ENCODE data around the gene DDX56. TPM values are rescaled to one million over a fixed set of nuclear protein-coding genes. Genes with fewer than 3 reads are reported as not detected.

The DDX56 gene
- total and polyA plus RNA-seq, 2 of the 13 experiments (the other 11 are each of a cell fraction or from before 2014, with no cell fraction given) = 82.6 to 120 TPM

DNA sequence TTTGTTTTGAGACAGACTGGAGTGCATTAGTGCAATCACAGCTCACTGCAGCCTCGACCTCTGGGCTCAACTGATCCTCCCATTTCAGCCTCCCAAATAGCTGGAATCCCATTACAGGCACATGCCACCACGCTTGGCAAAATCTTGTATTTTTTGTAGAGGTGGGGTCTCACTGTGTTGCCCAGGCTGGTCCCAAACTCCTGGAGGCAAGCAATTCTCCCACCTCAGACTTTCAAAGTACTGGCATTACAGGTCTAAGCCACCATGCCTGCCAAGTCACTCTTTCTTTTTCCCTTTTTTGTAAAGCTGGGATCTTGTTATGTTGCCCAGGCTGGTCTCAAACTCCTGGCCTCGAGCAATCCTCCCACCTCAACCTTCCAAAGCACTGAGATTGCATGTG, 24.3 kb downstream of the DDX56 start:
- intact Hi-C loops (cut with micrococcal nuclease; ENCODE audit: unreplicated experiment) = no loop called here
- BruUV-seq (replicated peaks) = no TSS peak

DNA sequence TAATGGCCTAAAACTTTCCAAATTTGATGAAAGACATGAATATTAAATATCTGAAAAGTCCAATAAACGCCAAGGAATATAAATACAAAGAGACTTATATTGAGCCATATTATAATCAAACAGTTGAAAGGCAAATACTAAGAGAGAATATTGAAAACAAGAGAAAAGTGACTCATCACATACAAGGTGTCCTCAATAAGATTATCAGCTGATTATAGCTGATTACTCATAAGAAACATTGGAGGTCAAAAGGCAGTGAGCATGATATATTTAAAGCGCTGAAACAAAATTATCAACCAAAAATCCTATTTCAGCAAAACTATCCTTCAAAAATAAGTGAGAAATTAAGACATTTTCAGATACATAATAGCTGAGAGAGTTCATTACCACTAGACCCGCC, 24.8 kb downstream of the DDX56 start:
- intact Hi-C loops (cut with micrococcal nuclease; ENCODE audit: unreplicated experiment) = no loop called here
- Histone ChIP-seq H3K4me2 (ENCODE audit: low read depth, low read length) (no peak overlapping the region), H2AFZ (ENCODE audit: low read length) (no peak overlapping the region), H3K9ac (ENCODE audit: insufficient read depth, low read depth, low read length) (no peak overlapping the region), H3K4me1 (ENCODE audit: insufficient read depth, low read length) (peaks cover 29% of the 10 kb centered on the region), H3K36me3 (replicated peaks in 1 of 2; ENCODE audit: control insufficient read depth in 1 of 2, insufficient read depth in 2 of 2, low read length in 2 of 2) (no peaks in the 10 kb centered on the region), H4K20me1 (ENCODE audit: insufficient read depth, low read length) (no peaks in the 10 kb centered on the region), H3K27me3 (ENCODE audit: control insufficient read depth in 1 of 2, insufficient read depth in 2 of 2, low read length in 2 of 2) (no peaks in the 10 kb centered on the region), H3K79me2 (ENCODE audit: insufficient read depth, low read length) (no peaks in the 10 kb centered on the region), H3K27ac (ENCODE audit: extremely low read length, insufficient read depth, low read length) (no peak overlapping the region), H3K4me3 (replicated peaks in 1 of 3; ENCODE audit: insufficient read depth in 1 of 3, low read depth in 2 of 3, low read length in 3 of 3) (no peak overlapping the region), H3K9me3 (ENCODE audit: low read length) (no peaks in the 10 kb centered on the region)
- no peak for ATAC-seq
- CTCF ChIA-PET (ENCODE audit: low intra/inter-chr PET ratio, low total read pairs) = no interaction called here
- POLR2A ChIA-PET = interaction anchor here (0.9 to 1.4 kb wide), 3 partner anchors 14 to 299 kb away, joined by 3 read pairs; partner anchors contain the start of genes H2AZ2 and TMED4
- DNase-seq (ENCODE audit: low spot score) = no peak
- no TSS peak for BruUV-seq (replicated peaks)
- 52% methylated on average over 3 of the region's 3 CpGs for WGBS (ENCODE audit: low lambda C conversion rate)
- no peak for FAIRE-seq
- TF ChIP-seq ZNF709 (CRISPR knock-in tag; IDR thresholded peaks at IDR 0.05) (no peak), ZNF569 (CRISPR knock-in tag; IDR thresholded peaks at IDR 0.05; ENCODE audit: borderline replicate concordance) (no peak), ZNF777 (CRISPR knock-in tag; IDR thresholded peaks at IDR 0.05) (no peak), GABPA (IDR thresholded peaks at IDR 0.05; ENCODE audit: low read depth, low read length) (no peak), GABPA (CRISPR knock-in tag; IDR thresholded peaks at IDR 0.05; ENCODE audit: low read depth) (no peak), ZNF816 (CRISPR knock-in tag; IDR thresholded peaks at IDR 0.05; ENCODE audit: borderline replicate concordance) (no peak), NR2F2 (IDR thresholded peaks at IDR 0.05; ENCODE audit: borderline replicate concordance, low read depth) (no peak), HES4 (CRISPR knock-in tag; IDR thresholded peaks at IDR 0.05; ENCODE audit: borderline replicate concordance) (no peak), ZNF660 (CRISPR knock-in tag; IDR thresholded peaks at IDR 0.05; ENCODE audit: borderline replicate concordance, low read depth) (no peak), ATF7 (IDR thresholded peaks at IDR 0.05) (no peak), ATF7 (CRISPR knock-in tag; IDR thresholded peaks at IDR 0.05) (no peak)
- TF ChIP-seq, protein P1, sequence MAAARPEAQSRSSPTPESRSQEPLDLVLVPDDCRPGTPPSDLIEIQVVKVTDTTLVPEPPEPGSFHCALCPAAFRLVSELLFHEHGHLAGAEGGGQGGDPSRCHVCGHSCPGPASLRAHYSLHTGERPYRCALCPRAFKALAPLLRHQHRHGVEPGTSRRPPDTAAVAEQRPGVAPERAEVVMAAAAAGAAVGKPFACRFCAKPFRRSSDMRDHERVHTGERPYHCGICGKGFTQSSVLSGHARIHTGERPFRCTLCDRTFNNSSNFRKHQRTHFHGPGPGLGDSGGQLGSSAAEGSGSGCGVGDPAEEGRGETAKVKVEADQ (CRISPR knock-in tag; IDR thresholded peaks at IDR 0.05; ENCODE audit: borderline replicate concordance) = no peak
- TF ChIP-seq, protein P2, sequence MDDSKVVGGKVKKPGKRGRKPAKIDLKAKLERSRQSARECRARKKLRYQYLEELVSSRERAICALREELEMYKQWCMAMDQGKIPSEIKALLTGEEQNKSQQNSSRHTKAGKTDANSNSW (CRISPR knock-in tag; IDR thresholded peaks at IDR 0.05; ENCODE audit: borderline replicate concordance) = no peak
- in situ Hi-C loops (cut with HindIII; ENCODE audit: extremely low pct_ligation_motif_present, low pct_unique_long_range_greater_than_20kb) = no loop called here

More for the DNA sequence above, 24.3 kb downstream of the DDX56 start:
- Histone ChIP-seq H3K9me3 (ENCODE audit: low read length) (no peaks in the 10 kb centered on the region), H3K79me2 (ENCODE audit: insufficient read depth, low read length) (no peaks in the 10 kb centered on the region), H3K4me2 (ENCODE audit: low read depth, low read length) (no peak overlapping the region), H3K4me1 (ENCODE audit: insufficient read depth, low read length) (peaks cover 24% of the 10 kb centered on the region), H3K9ac (ENCODE audit: insufficient read depth, low read depth, low read length) (no peak overlapping the region), H2AFZ (ENCODE audit: low read length) (no peak overlapping the region), H3K4me3 (replicated peaks in 1 of 3; ENCODE audit: insufficient read depth in 1 of 3, low read depth in 2 of 3, low read length in 3 of 3) (no peak overlapping the region), H3K36me3 (replicated peaks in 1 of 2; ENCODE audit: control insufficient read depth in 1 of 2, insufficient read depth in 2 of 2, low read length in 2 of 2) (no peaks in the 10 kb centered on the region), H4K20me1 (ENCODE audit: insufficient read depth, low read length) (no peaks in the 10 kb centered on the region), H3K27me3 (ENCODE audit: control insufficient read depth in 1 of 2, insufficient read depth in 2 of 2, low read length in 2 of 2) (no peaks in the 10 kb centered on the region), H3K27ac (ENCODE audit: extremely low read length, insufficient read depth, low read length) (no peak overlapping the region)
- ChIA-PET CTCF (ENCODE audit: low intra/inter-chr PET ratio, low total read pairs) (no interaction called here), POLR2A (interaction anchor here (1.4 kb wide), 1 partner anchor 299 kb away, joined by 3 read pairs; the partner anchor contains the start of gene H2AZ2)
- DNase-seq (ENCODE audit: low spot score) (no peak), ATAC-seq (no peak), FAIRE-seq (no peak)
- no peak for TF ChIP-seq BRCA1 (CRISPR knock-in tag; IDR thresholded peaks at IDR 0.05)
- peak; percentile 30; the same call in 1 of the 2 replicates for TF ChIP-seq ZNF121 (CRISPR knock-in tag; IDR thresholded peaks at IDR 0.05)
- TF ChIP-seq, protein P3, sequence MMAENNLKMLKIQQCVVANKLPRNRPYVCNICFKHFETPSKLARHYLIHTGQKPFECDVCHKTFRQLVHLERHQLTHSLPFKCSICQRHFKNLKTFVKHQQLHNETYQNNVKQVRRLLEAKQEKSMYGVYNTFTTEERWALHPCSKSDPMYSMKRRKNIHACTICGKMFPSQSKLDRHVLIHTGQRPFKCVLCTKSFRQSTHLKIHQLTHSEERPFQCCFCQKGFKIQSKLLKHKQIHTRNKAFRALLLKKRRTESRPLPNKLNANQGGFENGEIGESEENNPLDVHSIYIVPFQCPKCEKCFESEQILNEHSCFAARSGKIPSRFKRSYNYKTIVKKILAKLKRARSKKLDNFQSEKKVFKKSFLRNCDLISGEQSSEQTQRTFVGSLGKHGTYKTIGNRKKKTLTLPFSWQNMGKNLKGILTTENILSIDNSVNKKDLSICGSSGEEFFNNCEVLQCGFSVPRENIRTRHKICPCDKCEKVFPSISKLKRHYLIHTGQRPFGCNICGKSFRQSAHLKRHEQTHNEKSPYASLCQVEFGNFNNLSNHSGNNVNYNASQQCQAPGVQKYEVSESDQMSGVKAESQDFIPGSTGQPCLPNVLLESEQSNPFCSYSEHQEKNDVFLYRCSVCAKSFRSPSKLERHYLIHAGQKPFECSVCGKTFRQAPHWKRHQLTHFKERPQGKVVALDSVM (CRISPR knock-in tag; IDR thresholded peaks at IDR 0.05) = peak; percentile 58; the same call in 1 of the 2 replicates
- in situ Hi-C loops (cut with HindIII; ENCODE audit: extremely low pct_ligation_motif_present, low pct_unique_long_range_greater_than_20kb) = no loop called here
- 7% methylated on average over 3 of the region's 3 CpGs for WGBS (ENCODE audit: low lambda C conversion rate)

Data from HepG2 (cell line).